ENCODE results near the gene TMA16. TPM values are rescaled to one million over a fixed set of nuclear protein-coding genes. Genes with fewer than 3 reads are reported as not detected.
"Not testable (repeated sequence)": the region's sequence is repeated elsewhere in the genome, so short reads cannot be mapped to it uniquely, and the experiment has no call there.

Gene TMA16
- 53.0 TPM for polyA plus RNA-seq (2012; ENCODE audit: low read depth, missing spikeins)

DNA sequence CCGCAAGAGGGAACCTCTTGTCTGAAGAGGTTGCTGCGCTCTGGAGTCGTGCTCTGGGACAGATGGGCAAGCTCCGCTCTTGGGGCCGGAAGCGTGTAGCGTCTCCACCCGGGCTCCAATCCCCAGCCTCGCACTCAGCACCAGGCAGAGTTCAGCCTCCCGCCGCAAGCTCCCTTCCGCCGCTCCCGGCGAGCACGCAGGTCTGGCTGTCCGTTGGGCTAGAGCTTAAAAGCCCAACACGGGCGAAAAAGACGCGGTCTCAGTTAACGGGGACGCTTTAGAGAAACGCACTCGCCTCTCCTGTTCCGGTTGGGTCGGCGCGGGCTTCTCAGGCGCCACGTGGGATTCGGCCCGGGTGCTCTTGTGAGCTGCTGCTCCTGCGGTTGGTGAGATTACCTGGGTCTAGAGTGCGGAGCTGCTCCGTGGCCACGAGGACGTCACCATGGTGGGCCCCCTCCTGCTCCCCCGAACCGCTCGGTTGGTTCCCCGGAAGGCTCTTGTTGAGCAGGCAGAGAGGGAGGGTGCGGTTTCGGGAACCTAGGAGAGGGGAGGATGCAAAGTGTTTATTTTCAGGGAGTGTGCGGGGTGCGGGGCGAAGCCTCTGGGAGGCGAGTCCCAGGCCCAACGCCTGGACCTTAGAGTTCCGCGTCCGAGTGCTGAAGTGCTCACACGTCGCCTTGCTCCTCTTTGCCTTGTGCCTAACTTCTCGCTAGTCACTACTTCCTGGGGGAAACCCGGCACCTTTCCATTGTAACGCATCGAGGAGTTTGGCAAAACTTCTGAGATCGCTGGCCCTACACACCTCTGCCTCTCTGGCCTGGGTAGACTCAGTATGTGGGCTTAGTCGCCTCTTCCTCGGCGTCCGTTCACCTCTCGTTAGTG is at the start of gene TMA16:
Gene TMA16 (plus strand): TSS at position 331 of the 882 bp plus-strand sequence. CDS start 112 bp downstream, at position 443.
- FAIRE-seq: peak; percentile 97
- peak; percentile 61 for DNase-seq (ENCODE audit: insufficient read length, low spot score)
- TF ChIP-seq PAX5 (IDR thresholded peaks at IDR 0.05; ENCODE audit: insufficient read depth, low read length, severe bottlenecking): peak; percentile 42
- peak; percentile 89 for TF ChIP-seq POLR2AphosphoS5 (IDR thresholded peaks at IDR 0.05; ENCODE audit: low read depth, low read length)
- no peak for TF ChIP-seq SPI1 (IDR thresholded peaks at IDR 0.05; ENCODE audit: low read depth, low read length)
- TF ChIP-seq POLR2A (IDR thresholded peaks at IDR 0.05; ENCODE audit: low read depth, low read length): peak; percentile 95
- peak; percentile 98 for TF ChIP-seq TAF1 (IDR thresholded peaks at IDR 0.05; ENCODE audit: low read depth, low read length)
- peak; percentile 81 for TF ChIP-seq POU2F2 (IDR thresholded peaks at IDR 0.05; ENCODE audit: low read depth, low read length)

GRCh38 chr4:163447023-163447422 is 47.5 kb upstream of the TMA16 start:
- DNase-seq (ENCODE audit: insufficient read length, low spot score); FAIRE-seq: not testable (repeated sequence)

DNA sequence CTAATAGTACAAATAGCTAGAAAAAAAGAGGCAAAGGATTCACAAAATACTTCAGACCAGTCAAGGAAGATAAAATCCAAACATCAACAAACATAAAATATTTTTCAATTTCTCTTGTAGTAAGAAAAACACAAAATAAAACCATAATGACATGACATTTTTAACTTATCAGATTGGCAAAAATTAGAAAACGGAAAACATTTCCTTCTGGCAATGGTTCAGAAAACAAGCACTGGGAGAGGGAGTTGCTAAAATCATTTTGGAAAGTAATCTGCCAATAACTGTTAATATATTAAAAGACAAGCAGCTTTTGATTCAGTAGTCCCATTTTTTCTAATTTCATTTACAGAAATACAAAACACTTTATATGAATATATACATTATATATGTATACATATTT is 47.0 kb upstream of the TMA16 start:
- DNase-seq (ENCODE audit: insufficient read length, low spot score): no peak
- no peak for TF ChIP-seq POU2F2 (IDR thresholded peaks at IDR 0.05; ENCODE audit: low read depth, low read length)
- no peak for TF ChIP-seq PAX5 (IDR thresholded peaks at IDR 0.05; ENCODE audit: insufficient read depth, low read length, severe bottlenecking)
- no peak for FAIRE-seq

GRCh38 chr4:163448540-163449203 is 45.8 kb upstream of the TMA16 start:
- DNase-seq (ENCODE audit: insufficient read length, low spot score) (no peak), FAIRE-seq (no peak)
- TF ChIP-seq POLR2AphosphoS5 (IDR thresholded peaks at IDR 0.05; ENCODE audit: low read depth, low read length) (no peak), PAX5 (IDR thresholded peaks at IDR 0.05; ENCODE audit: insufficient read depth, low read length, severe bottlenecking) (no peak), POU2F2 (IDR thresholded peaks at IDR 0.05; ENCODE audit: low read depth, low read length) (no peak), TAF1 (IDR thresholded peaks at IDR 0.05; ENCODE audit: low read depth, low read length) (no peak), SPI1 (IDR thresholded peaks at IDR 0.05; ENCODE audit: low read depth, low read length) (no peak), POLR2A (IDR thresholded peaks at IDR 0.05; ENCODE audit: low read depth, low read length) (no peak)

DNA sequence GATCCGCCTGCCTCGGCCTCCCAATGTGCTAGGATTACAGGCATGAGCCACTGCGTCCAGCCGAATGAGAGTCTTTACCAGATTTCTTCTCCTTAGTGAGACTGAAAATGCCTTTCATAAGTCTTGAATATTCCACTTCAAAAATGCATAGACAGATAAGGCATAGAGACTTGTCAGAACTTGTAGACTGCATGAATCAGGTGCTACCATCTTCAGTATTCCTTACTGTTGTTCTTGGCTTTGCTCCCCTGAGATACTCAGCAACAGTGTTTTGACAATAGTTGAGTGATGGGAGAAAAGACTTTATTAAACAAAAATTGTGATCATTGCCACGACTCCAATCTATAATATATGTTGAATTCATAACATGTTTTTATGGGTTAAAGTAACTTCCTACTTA is 31.9 kb upstream of the TMA16 start:
- FAIRE-seq (no peak), DNase-seq (ENCODE audit: insufficient read length, low spot score) (no peak)
- TF ChIP-seq TAF1 (IDR thresholded peaks at IDR 0.05; ENCODE audit: low read depth, low read length) (no peak), POLR2AphosphoS5 (IDR thresholded peaks at IDR 0.05; ENCODE audit: low read depth, low read length) (no peak), POU2F2 (IDR thresholded peaks at IDR 0.05; ENCODE audit: low read depth, low read length) (no peak), SPI1 (IDR thresholded peaks at IDR 0.05; ENCODE audit: low read depth, low read length) (no peak), POLR2A (IDR thresholded peaks at IDR 0.05; ENCODE audit: low read depth, low read length) (no peak), PAX5 (IDR thresholded peaks at IDR 0.05; ENCODE audit: insufficient read depth, low read length, severe bottlenecking) (no peak)

DNA sequence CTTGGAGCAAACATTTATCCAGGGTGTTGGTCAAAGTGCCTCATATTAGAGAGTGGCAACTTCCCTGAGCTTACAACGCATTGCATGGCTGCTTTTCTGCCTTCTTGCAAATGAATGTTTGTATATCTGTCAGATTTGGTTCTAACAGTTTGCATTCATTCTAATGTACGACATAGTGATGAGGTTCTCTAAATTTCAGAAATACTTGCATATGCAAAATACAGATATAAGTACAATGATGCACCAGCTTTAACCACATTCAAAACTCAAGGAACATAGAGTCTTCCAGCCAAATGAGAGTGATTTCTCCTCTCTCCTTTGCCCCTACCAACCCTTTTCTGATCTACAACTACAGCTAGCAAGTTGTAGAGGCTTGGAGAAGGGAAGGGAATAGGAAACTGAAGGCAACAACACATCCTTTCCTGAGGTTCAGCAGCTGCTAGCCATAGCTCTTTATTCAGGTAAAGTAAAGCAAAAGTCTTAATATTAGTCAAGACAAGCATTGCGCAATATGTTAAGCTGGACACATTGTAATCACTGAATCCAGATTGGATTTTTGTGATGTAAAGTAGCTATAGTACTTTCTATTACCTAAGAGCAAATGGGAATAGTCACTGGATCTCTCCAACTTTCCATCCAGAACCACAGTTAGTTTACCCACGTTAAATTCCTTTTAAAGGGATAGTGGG is 27.3 kb upstream of the TMA16 start:
- TF ChIP-seq POLR2A (IDR thresholded peaks at IDR 0.05; ENCODE audit: low read depth, low read length): no peak
- TF ChIP-seq TAF1 (IDR thresholded peaks at IDR 0.05; ENCODE audit: low read depth, low read length): no peak
- TF ChIP-seq PAX5 (IDR thresholded peaks at IDR 0.05; ENCODE audit: insufficient read depth, low read length, severe bottlenecking): no peak
- TF ChIP-seq POLR2AphosphoS5 (IDR thresholded peaks at IDR 0.05; ENCODE audit: low read depth, low read length): no peak
- TF ChIP-seq POU2F2 (IDR thresholded peaks at IDR 0.05; ENCODE audit: low read depth, low read length): no peak
- TF ChIP-seq SPI1 (IDR thresholded peaks at IDR 0.05; ENCODE audit: low read depth, low read length): no peak
- DNase-seq (ENCODE audit: insufficient read length, low spot score) (no peak), FAIRE-seq (no peak)

DNA sequence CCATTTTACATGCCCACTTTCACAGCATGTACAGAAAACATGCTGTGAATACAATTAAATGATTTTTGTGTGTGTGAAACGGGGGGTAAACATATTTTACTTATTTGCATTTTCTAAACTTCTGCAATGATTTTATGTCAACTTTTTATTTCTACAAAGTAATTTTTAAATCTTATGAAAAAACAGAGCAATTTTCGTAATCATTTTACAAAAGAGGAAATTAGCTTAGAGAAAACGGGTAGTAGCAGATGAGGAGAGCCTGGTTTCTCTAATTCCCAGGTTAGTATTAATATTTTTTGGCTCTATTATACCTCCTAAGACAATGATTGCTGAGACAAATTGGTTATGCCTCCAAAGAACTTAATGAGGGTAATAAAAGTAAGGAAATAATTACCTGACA is 24.1 kb upstream of the TMA16 start:
- no peak for TF ChIP-seq PAX5 (IDR thresholded peaks at IDR 0.05; ENCODE audit: insufficient read depth, low read length, severe bottlenecking)
- no peak for TF ChIP-seq POU2F2 (IDR thresholded peaks at IDR 0.05; ENCODE audit: low read depth, low read length)
- TF ChIP-seq POLR2AphosphoS5 (IDR thresholded peaks at IDR 0.05; ENCODE audit: low read depth, low read length): no peak
- no peak for TF ChIP-seq POLR2A (IDR thresholded peaks at IDR 0.05; ENCODE audit: low read depth, low read length)
- TF ChIP-seq SPI1 (IDR thresholded peaks at IDR 0.05; ENCODE audit: low read depth, low read length): no peak
- TF ChIP-seq TAF1 (IDR thresholded peaks at IDR 0.05; ENCODE audit: low read depth, low read length): no peak
- no peak for FAIRE-seq

DNA sequence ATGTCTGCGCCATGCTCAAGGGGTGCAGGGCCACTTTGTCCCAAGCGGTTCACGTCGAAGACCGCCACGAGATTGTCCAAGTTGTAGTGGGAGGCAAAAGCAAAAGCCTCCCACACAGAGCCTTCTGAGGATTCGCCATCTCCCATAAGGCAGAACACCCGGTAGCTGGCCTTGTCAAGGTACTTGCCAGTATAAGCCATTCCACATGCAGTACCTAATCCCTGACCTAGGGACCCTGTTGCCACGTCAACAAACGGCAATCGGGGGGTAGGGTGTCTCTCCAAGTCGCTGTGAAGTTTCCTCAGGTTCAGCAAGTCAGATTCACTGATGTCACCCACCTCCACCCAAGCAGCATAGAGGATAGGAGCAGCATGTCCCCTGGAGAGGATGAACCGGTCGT is 21.4 kb upstream of the TMA16 start:
- FAIRE-seq (no peak), DNase-seq (ENCODE audit: insufficient read length, low spot score) (no peak)
- TF ChIP-seq POU2F2 (IDR thresholded peaks at IDR 0.05; ENCODE audit: low read depth, low read length) (no peak), POLR2A (IDR thresholded peaks at IDR 0.05; ENCODE audit: low read depth, low read length) (no peak), PAX5 (IDR thresholded peaks at IDR 0.05; ENCODE audit: insufficient read depth, low read length, severe bottlenecking) (no peak), TAF1 (IDR thresholded peaks at IDR 0.05; ENCODE audit: low read depth, low read length) (no peak), SPI1 (IDR thresholded peaks at IDR 0.05; ENCODE audit: low read depth, low read length) (no peak), POLR2AphosphoS5 (IDR thresholded peaks at IDR 0.05; ENCODE audit: low read depth, low read length) (no peak)

More for the DNA sequence above, 24.1 kb upstream of the TMA16 start:
- no peak for DNase-seq (ENCODE audit: insufficient read length, low spot score)

- DNase-seq (ENCODE audit: insufficient read length, low spot score): no peak
- no peak for TF ChIP-seq POLR2A (IDR thresholded peaks at IDR 0.05; ENCODE audit: low read depth, low read length)
- no peak for TF ChIP-seq TAF1 (IDR thresholded peaks at IDR 0.05; ENCODE audit: low read depth, low read length)
- TF ChIP-seq POU2F2 (IDR thresholded peaks at IDR 0.05; ENCODE audit: low read depth, low read length): no peak
- TF ChIP-seq POLR2AphosphoS5 (IDR thresholded peaks at IDR 0.05; ENCODE audit: low read depth, low read length): no peak
- TF ChIP-seq PAX5 (IDR thresholded peaks at IDR 0.05; ENCODE audit: insufficient read depth, low read length, severe bottlenecking): no peak
- no peak for TF ChIP-seq SPI1 (IDR thresholded peaks at IDR 0.05; ENCODE audit: low read depth, low read length)
- no peak for FAIRE-seq
Measured at GRCh38 chr4:163473576-163473975, 20.9 kb upstream of the TMA16 start, which contains the start of gene TKTL2. Gene TKTL2 (minus strand): TSS chr4:163473754. CDS start chr4:163473734, 20 bp downstream.

All from GM12891 (cell line).